ENCODE results near the gene LDLRAP1.
A peak's percentile ranks its signal among the peaks of the same experiment; 100 is the strongest.

Gene LDLRAP1

GRCh38 chr1:25613091-25613490, 69.7 kb downstream of the LDLRAP1 start:
- no peak for DNase-seq (ENCODE audit: low read depth)
- TF ChIP-seq, protein P1, sequence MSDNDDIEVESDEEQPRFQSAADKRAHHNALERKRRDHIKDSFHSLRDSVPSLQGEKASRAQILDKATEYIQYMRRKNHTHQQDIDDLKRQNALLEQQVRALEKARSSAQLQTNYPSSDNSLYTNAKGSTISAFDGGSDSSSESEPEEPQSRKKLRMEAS (IDR thresholded peaks at IDR 0.05; ENCODE audit: low read depth, low read length) = no peak
- TF ChIP-seq POLR2A (IDR thresholded peaks at IDR 0.05; ENCODE audit: extremely low read depth, insufficient read length) = no peak
- TF ChIP-seq CTCF (IDR thresholded peaks at IDR 0.05; ENCODE audit: low read depth, low read length) = no peak
- no peak for TF ChIP-seq MYC (IDR thresholded peaks at IDR 0.05; ENCODE audit: low read depth, low read length)
- no peak overlapping the region for H3K4me3 ChIP-seq (ENCODE audit: low read depth, low read length)

DNA sequence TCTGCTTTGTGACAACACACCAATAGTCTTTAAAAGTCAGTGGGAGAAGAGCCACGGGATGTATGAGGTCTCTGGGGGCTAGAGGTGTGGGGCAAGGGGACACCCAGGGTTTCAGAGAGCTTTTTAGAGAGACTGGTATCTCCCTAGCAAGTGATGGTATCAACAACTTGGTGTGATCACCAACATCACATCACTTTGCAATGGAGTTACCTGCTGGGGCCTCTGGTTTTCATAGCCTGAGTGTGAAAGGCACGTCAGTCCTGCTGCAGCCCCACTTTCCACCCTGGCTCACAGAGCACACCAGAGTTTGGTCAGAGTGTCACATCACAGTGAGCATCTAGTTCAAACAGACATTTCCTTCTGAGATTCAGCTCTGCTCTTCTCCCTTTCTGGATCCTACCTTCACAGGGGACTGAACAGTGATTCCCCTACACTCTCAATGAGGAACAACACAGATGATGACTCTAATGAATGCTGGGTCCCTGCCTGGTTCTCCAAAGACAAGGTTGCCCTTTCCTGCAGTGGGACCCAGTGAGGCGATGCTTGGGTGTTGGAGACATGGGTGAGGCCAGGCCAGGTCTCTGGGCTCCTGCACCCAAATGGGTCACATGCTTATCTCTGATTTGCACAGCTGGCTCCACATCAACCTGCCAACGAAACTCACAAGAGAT, 71.2 kb downstream of the LDLRAP1 start:
- no peak overlapping the region for H3K4me3 ChIP-seq (ENCODE audit: low read depth, low read length)

GRCh38 chr1:25615172-25615541, 71.8 kb downstream of the LDLRAP1 start:
- TF ChIP-seq, protein P1 (IDR thresholded peaks at IDR 0.05; ENCODE audit: low read depth, low read length) = no peak
- no peak for TF ChIP-seq POLR2A (IDR thresholded peaks at IDR 0.05; ENCODE audit: extremely low read depth, insufficient read length)
- no peak overlapping the region for H3K4me3 ChIP-seq (ENCODE audit: low read depth, low read length)
- no peak for DNase-seq (ENCODE audit: low read depth)

More for the DNA sequence above, 71.2 kb downstream of the LDLRAP1 start:
- TF ChIP-seq POLR2A (IDR thresholded peaks at IDR 0.05; ENCODE audit: extremely low read depth, insufficient read length) (no peak), CTCF (IDR thresholded peaks at IDR 0.05; ENCODE audit: low read depth, low read length) (no peak), MYC (IDR thresholded peaks at IDR 0.05; ENCODE audit: low read depth, low read length) (no peak)
- TF ChIP-seq, protein P1 (IDR thresholded peaks at IDR 0.05; ENCODE audit: low read depth, low read length) = no peak
- DNase-seq (ENCODE audit: low read depth) = no peak

- DNase-seq (ENCODE audit: low read depth) = peak; percentile 20
- H3K4me3 ChIP-seq (ENCODE audit: low read depth, low read length) = peak overlapping the region; percentile 50
- TF ChIP-seq, protein P1 (IDR thresholded peaks at IDR 0.05; ENCODE audit: low read depth, low read length) = no peak
- TF ChIP-seq MYC (IDR thresholded peaks at IDR 0.05; ENCODE audit: low read depth, low read length) = no peak
- TF ChIP-seq POLR2A (IDR thresholded peaks at IDR 0.05; ENCODE audit: extremely low read depth, insufficient read length) = no peak
- TF ChIP-seq CTCF (IDR thresholded peaks at IDR 0.05; ENCODE audit: low read depth, low read length) = no peak
Measured at GRCh38 chr1:25615563-25616094, 72.2 kb downstream of the LDLRAP1 start.

DNA sequence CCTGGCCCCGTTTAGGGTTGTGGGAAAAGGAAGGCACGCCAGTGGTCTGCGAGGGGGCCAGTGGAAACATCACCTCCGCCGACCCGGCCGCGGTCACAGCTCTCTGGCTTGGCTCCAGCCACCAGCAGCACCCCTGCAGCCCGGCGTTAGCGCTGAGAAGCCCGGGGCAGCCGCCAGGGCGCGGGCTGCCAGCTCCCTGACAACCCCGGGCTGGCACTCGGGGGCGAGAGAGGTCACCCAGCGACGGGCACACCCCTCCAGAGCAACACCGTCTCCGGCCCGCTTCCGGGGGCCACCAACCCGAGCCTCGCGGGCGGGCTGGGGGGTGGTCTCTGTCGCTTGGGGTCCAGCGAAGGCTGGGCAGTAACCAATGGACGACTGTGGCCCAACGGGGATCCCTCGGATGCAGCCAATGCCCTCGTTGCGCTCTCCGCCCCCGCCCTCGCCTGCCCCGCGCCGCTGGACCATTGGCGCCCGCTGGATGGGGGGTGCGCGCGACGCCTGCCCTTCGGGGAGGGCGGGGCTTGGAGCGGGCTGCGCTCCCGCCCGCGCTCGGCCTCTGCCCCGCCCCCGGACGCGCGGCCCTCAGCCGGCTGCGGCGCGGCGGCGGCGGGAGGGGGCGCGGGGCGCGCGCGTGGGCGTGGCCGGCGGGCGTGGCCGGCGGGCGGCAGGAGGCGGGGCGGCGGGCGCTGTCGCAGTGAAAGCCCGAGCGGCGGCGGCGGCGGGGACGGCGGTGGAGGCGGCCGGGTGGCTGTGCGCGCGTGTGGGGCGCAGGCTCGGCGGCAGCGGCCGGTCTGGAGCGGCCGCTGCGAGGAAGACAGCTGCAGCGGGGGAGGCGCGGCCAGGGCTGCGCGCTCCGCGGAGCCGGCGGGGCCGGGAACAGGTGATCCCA, 72.9 kb downstream of the LDLRAP1 start, which contains the start of gene MAN1C1:
TSS of gene MAN1C1 (plus strand) at position 697 of the 892 bp plus-strand sequence. CDS start 1,007 bp downstream, outside the sequence.
- DNase-seq (ENCODE audit: low read depth) = peak; percentile 89
- TF ChIP-seq CTCF (IDR thresholded peaks at IDR 0.05; ENCODE audit: low read depth, low read length) (no peak), MYC (IDR thresholded peaks at IDR 0.05; ENCODE audit: low read depth, low read length) (no peak), POLR2A (IDR thresholded peaks at IDR 0.05; ENCODE audit: extremely low read depth, insufficient read length) (no peak)
- TF ChIP-seq, protein P1 (IDR thresholded peaks at IDR 0.05; ENCODE audit: low read depth, low read length) = no peak

More for the DNA sequence above, 72.9 kb downstream of the LDLRAP1 start, which contains the start of gene MAN1C1:
- peak within 1 kb of the TSS; percentile 50 for H3K4me3 ChIP-seq (ENCODE audit: low read depth, low read length)

All from NB4 (cell line).